Mesenchymal stem cell (in vitro differentiated cells and primary cell): ENCODE results near the gene UNC5C.

Experiments used
- DNase-seq: peaks from one replicate; pipeline ENCODE4 v3.0.0-alpha.2; 2013
- H2AFZ ChIP-seq: one replicate; pipeline ENCODE4 v1.6.1; 2013; ENCODE audit warnings: low read depth, mild to moderate bottlenecking, control low read depth, inconsistent platforms, low read length, moderate library complexity
- H2AK5ac ChIP-seq: 2 replicates; pipeline ENCODE4 v1.6.1; 2013; ENCODE audit warnings: low read length, moderate library complexity, mild to moderate bottlenecking, inconsistent platforms; ENCODE audit not compliant: severe bottlenecking
- H2BK120ac ChIP-seq: one replicate; pipeline ENCODE4 v1.6.1; 2013; ENCODE audit warnings: low read depth, mild to moderate bottlenecking, inconsistent platforms, low read length, moderate library complexity
- H2BK12ac ChIP-seq, 2 experiments: one replicate each; pipeline ENCODE4 v1.6.1; 2013; ENCODE audit warnings: inconsistent platforms in 2 of 2, low read length in 2 of 2, mild to moderate bottlenecking in 2 of 2, moderate library complexity in 2 of 2, control low read depth in 1 of 2
- H2BK15ac ChIP-seq: one replicate; pipeline ENCODE4 v1.6.1; 2013; ENCODE audit warnings: mild to moderate bottlenecking, low read depth, inconsistent platforms; ENCODE audit not compliant: poor library complexity, severe bottlenecking
- H2BK5ac ChIP-seq: 2 replicates; pipeline ENCODE4 v1.6.1; 2013; ENCODE audit warnings: low read depth, mild to moderate bottlenecking, low read length, control low read depth, inconsistent platforms; ENCODE audit not compliant: poor library complexity, severe bottlenecking
- H3K14ac ChIP-seq, 2 experiments: one replicate each; pipeline ENCODE4 v1.6.1; 2013; ENCODE audit warnings: inconsistent platforms in 2 of 2, low read length in 2 of 2, control low read depth in 1 of 2, mild to moderate bottlenecking in 1 of 2, moderate library complexity in 1 of 2
- H3K18ac ChIP-seq, 2 experiments: one replicate each; pipeline ENCODE4 v1.6.1; 2013; ENCODE audit warnings: inconsistent platforms in 2 of 2, low read length in 2 of 2, control low read depth in 1 of 2, low read depth in 1 of 2, mild to moderate bottlenecking in 1 of 2
- H3K23ac ChIP-seq, 2 experiments: one replicate each; pipeline ENCODE4 v1.6.1; 2013; ENCODE audit warnings: inconsistent platforms in 2 of 2, low read length in 2 of 2, mild to moderate bottlenecking in 2 of 2, moderate library complexity in 2 of 2, control low read depth in 1 of 2
- H3K27ac ChIP-seq: 2 replicates; pipeline ENCODE4 v1.5.1; 2013; ENCODE audit warnings: mild to moderate bottlenecking, moderate library complexity, low read length, control low read depth, inconsistent platforms; ENCODE audit not compliant: poor library complexity, severe bottlenecking
- H3K27me3 ChIP-seq, 2 experiments: 2 replicates each; pipeline versions ENCODE4 v1.6.1 to v1.7.0; 2013; ENCODE audit warnings: low read length in 2 of 2, mild to moderate bottlenecking in 2 of 2, moderate library complexity in 2 of 2, control low read depth in 1 of 2, inconsistent platforms in 1 of 2; ENCODE audit not compliant: control insufficient read depth in 1 of 2, insufficient read depth in 1 of 2
- H3K36me3 ChIP-seq, 2 experiments: 2 replicates each; pipeline versions ENCODE4 v1.6.1 to v1.7.0; 2013; ENCODE audit warnings: low read length in 2 of 2, control low read depth in 1 of 2, inconsistent platforms in 1 of 2, low read depth in 1 of 2, mild to moderate bottlenecking in 1 of 2; ENCODE audit not compliant: insufficient read depth in 2 of 2, control insufficient read depth in 1 of 2
- H3K4ac ChIP-seq, 2 experiments: one replicate each; pipeline ENCODE4 v1.6.1; 2013; ENCODE audit warnings: inconsistent platforms in 2 of 2, low read length in 2 of 2, mild to moderate bottlenecking in 2 of 2, moderate library complexity in 2 of 2, control low read depth in 1 of 2, low read depth in 1 of 2
- H3K4me1 ChIP-seq: 2 replicates; pipeline ENCODE4 v1.6.1; 2013; ENCODE audit warnings: low read depth, low read length, control low read depth; ENCODE audit not compliant: control insufficient read depth, insufficient read depth
- H3K4me2 ChIP-seq: 2 replicates; pipeline ENCODE4 v1.6.1; 2013; ENCODE audit warnings: low read length, mild to moderate bottlenecking, inconsistent platforms; ENCODE audit not compliant: poor library complexity, severe bottlenecking
- H3K4me3 ChIP-seq, 2 experiments: 2 replicates each; pipeline versions ENCODE4 v1.5.1 to v1.7.0; 2013; ENCODE audit warnings: low read length in 2 of 2, mild to moderate bottlenecking in 2 of 2, control low read depth in 1 of 2, low read depth in 1 of 2; ENCODE audit not compliant: insufficient read depth in 1 of 2
- H3K79me1 ChIP-seq: replicated peaks from 2 replicates; pipeline ENCODE4 v1.6.1; 2013; ENCODE audit warnings: mild to moderate bottlenecking, control low read depth, low read length, inconsistent platforms; ENCODE audit not compliant: poor library complexity, severe bottlenecking
- H3K9ac ChIP-seq: 2 replicates; pipeline ENCODE4 v1.7.0; 2013; ENCODE audit warnings: mild to moderate bottlenecking, low read length, moderate library complexity
- H3K9me3 ChIP-seq: 2 replicates; pipeline ENCODE4 v1.7.0; 2013; ENCODE audit warnings: mild to moderate bottlenecking, low read length; ENCODE audit not compliant: control insufficient read depth
- H4K8ac ChIP-seq: one replicate; pipeline ENCODE4 v1.6.1; 2013; ENCODE audit warnings: inconsistent platforms, mild to moderate bottlenecking, low read length, moderate library complexity
- H4K91ac ChIP-seq: one replicate; pipeline ENCODE4 v1.6.1; 2013; ENCODE audit warnings: mild to moderate bottlenecking, low read length, inconsistent platforms
- WGBS: methylation state at CpG from one replicate; pipeline ENCODE4 v1.1.7; 2013; ENCODE audit warnings: mixed read lengths; 5-methylcytosine and 5-hydroxymethylcytosine counted together

The UNC5C gene

DNA sequence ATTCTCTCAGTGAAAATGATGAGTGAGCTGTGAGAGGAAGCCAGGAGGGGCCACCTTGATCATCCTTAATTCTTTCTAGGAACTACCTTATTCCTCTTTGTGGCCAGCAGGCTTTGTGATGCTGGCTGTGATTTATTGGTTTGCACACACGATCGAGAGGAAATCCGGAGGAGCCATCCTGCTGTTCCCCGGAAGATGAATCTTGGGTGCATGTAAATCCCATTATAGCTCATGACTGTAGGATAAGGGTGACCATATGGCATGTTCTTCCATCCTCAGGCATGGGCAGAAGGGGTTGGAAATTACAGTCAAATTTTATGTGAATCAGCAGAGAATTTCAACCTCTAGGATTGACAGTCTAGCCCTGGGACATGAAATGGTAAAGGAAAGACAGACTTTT, 254.5 kb downstream of the UNC5C start:
- Histone ChIP-seq H2BK12ac (no peak overlapping the region), H3K4me3 (no peak overlapping the region), H3K9ac (no peak overlapping the region), H3K36me3 (no peaks in the 10 kb centered on the region), H3K4me2 (no peak overlapping the region), H3K27ac (no peak overlapping the region), H3K23ac (no peak overlapping the region), H3K4ac (no peak overlapping the region), H3K4me1 (no peaks in the 10 kb centered on the region), H3K79me1 (no peaks in the 10 kb centered on the region), H3K9me3 (peaks cover 4% of the 10 kb centered on the region), H2AFZ (no peak overlapping the region), H3K27me3 (no peaks in the 10 kb centered on the region), H2AK5ac (no peak overlapping the region), H2BK15ac (no peak overlapping the region), H4K91ac (no peak overlapping the region), H2BK120ac (no peak overlapping the region), H2BK5ac (no peak overlapping the region), H3K14ac (no peak overlapping the region), H4K8ac (no peak overlapping the region), H3K18ac (no peak overlapping the region)
- no peak for DNase-seq
- 96% methylated on average over 4 of the region's 4 CpGs for WGBS

DNA sequence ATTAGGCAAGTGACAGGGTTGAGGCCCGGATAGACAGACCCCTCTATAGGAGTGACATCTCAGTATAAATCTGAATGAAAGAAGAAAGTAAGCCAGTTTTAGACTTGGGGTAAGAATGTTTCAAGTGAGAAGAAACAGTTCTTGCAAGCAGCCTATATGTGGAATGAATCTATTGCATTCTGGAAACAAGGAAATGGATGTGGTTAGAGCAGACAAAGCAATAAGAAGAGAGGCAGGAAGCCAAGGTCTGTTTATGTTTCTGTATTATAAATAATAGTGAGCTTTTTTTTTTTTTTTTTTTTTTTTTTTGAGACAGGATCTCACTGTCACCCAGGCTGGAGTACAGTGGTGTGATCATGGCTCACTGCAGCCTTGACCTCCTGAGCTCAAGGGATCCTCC, 255.8 kb downstream of the UNC5C start:
- Histone ChIP-seq H3K79me1 (no peaks in the 10 kb centered on the region), H2AK5ac (no peak overlapping the region)
- WGBS, result 80% methylated on average over 1 of the region's 1 CpG

DNA sequence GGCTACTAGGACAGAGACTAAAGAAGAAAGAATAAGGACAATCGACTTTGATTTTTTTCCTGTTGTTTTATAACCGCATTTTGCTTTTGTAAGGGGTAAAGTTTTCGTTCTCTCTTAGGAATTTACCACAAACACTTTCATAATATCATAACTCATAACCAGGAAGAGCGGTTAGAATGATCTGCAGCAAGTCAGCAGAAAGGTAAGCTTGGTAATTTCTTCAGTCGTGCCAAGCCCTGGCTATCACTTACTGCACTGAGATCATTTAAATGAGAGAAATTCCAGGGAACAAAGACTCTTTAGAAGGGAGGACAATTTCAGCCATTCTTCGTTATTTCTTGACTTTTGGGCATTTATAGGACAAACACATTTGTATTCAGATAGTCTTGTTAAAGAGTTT, 258.1 kb downstream of the UNC5C start:
- Histone ChIP-seq H2BK15ac (no peak overlapping the region), H3K36me3 (no peaks in the 10 kb centered on the region), H3K23ac (no peak overlapping the region), H3K4me3 (no peak overlapping the region), H3K27ac (no peak overlapping the region), H4K8ac (no peak overlapping the region), H2BK5ac (no peak overlapping the region), H2AK5ac (no peak overlapping the region), H3K9me3 (peaks cover 2% of the 10 kb centered on the region), H2AFZ (no peak overlapping the region), H3K14ac (no peak overlapping the region), H3K4ac (no peak overlapping the region), H3K4me2 (no peak overlapping the region), H3K27me3 (no peaks in the 10 kb centered on the region), H3K4me1 (no peaks in the 10 kb centered on the region), H3K79me1 (no peaks in the 10 kb centered on the region), H3K18ac (no peak overlapping the region), H3K9ac (no peak overlapping the region), H2BK120ac (no peak overlapping the region), H4K91ac (no peak overlapping the region), H2BK12ac (no peak overlapping the region)
- no peak for DNase-seq
- 100% methylated on average over 2 of the region's 6 CpGs for WGBS

More for the DNA sequence above, 255.8 kb downstream of the UNC5C start:
- no peak overlapping the region for H2BK12ac ChIP-seq
- H3K9ac ChIP-seq, result no peak overlapping the region
- no peaks in the 10 kb centered on the region for H3K27me3 ChIP-seq
- H2AFZ ChIP-seq, result no peak overlapping the region
- H3K36me3 ChIP-seq, result no peaks in the 10 kb centered on the region
- no peak overlapping the region for H2BK120ac ChIP-seq
- no peak overlapping the region for H3K18ac ChIP-seq
- H3K9me3 ChIP-seq, result peaks cover 2% of the 10 kb centered on the region
- no peak overlapping the region for H3K4ac ChIP-seq
- H3K4me3 ChIP-seq, result no peak overlapping the region
- no peak overlapping the region for H4K8ac ChIP-seq
- H2BK5ac ChIP-seq, result no peak overlapping the region
- H2BK15ac ChIP-seq, result no peak overlapping the region
- H3K27ac ChIP-seq, result no peak overlapping the region
- DNase-seq, result peak; percentile 51
- no peak overlapping the region for H3K23ac ChIP-seq
- no peak overlapping the region for H3K14ac ChIP-seq
- no peaks in the 10 kb centered on the region for H3K4me1 ChIP-seq
- H3K4me2 ChIP-seq, result no peak overlapping the region
- H4K91ac ChIP-seq, result no peak overlapping the region

DNA sequence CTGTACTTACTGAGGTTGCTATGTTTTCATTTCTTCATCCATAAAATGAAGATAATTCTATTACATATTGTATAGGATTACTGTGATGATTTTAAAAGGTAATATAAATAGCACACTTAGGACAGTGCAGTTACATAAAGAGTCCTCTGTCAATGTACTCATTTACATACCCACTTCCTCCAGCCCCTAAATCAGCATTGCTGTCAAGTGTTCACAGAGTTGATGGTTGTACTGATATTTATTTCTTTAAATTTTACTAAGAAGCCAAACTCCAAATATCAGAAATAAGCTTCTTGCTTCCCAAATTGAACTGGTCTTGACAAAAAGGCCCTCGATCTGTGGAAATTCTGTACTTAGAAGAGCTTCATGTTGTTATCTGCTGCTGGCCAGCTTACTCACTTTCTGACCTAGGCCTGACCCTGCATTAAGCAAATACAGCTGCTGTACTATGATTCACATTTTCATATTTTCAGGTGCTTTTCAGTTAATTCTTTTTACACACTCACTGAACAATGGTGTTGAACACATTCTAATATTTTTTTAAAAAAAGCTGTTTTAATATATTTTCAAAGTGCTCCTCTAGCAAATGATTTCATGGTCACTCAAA, 259.6 kb downstream of the UNC5C start:
- no peaks in the 10 kb centered on the region for H3K4me1 ChIP-seq
- H3K9me3 ChIP-seq, result peaks cover 2% of the 10 kb centered on the region
- WGBS, result 85% methylated on average over 1 of the region's 1 CpG
- no peak overlapping the region for H2AK5ac ChIP-seq
- no peak overlapping the region for H3K4me3 ChIP-seq
- no peak overlapping the region for H2BK120ac ChIP-seq
- H3K18ac ChIP-seq, result no peak overlapping the region
- no peaks in the 10 kb centered on the region for H3K36me3 ChIP-seq
- H3K14ac ChIP-seq, result no peak overlapping the region
- H4K8ac ChIP-seq, result no peak overlapping the region
- no peak overlapping the region for H3K4ac ChIP-seq
- H3K27ac ChIP-seq, result no peak overlapping the region
- H3K27me3 ChIP-seq, result no peaks in the 10 kb centered on the region
- peak; percentile 16 for DNase-seq
- H3K79me1 ChIP-seq, result no peaks in the 10 kb centered on the region
- H3K23ac ChIP-seq, result no peak overlapping the region
- H2BK12ac ChIP-seq, result no peak overlapping the region
- H2AFZ ChIP-seq, result no peak overlapping the region
- no peak overlapping the region for H2BK15ac ChIP-seq
- H2BK5ac ChIP-seq, result no peak overlapping the region
- no peak overlapping the region for H4K91ac ChIP-seq
- no peak overlapping the region for H3K4me2 ChIP-seq
- no peak overlapping the region for H3K9ac ChIP-seq
